HepG2 (cell line): Measurements from ENCODE around the gene MAMDC2. TPM values are rescaled to one million over a fixed set of nuclear protein-coding genes. Genes with fewer than 3 reads are reported as not detected.

Experiments used
- ATAC-seq: fragments of 200-7000 bp; cut with Tn5 transposase; 3 replicates; pipeline ENCODE4 v1.9.1; 2020; ENCODE audit warnings: mild to moderate bottlenecking, moderate library complexity
- BruUV-seq: library from RNA; stranded (reverse); fragments of 400-500 nt; replicated peaks from 2 replicates; lab custom pipeline; 2021; lab: Mats Ljungman, UMichigan
- CTCF ChIA-PET: fragments of 300-600 bp; formaldehyde crosslinking; extraction: SDS; loops from one replicate; lab custom pipeline; 2021; ENCODE audit warnings: low total read pairs, inconsistent platforms, low intra/inter-chr PET ratio; lab: Yijun Ruan, JAX
- POLR2A ChIA-PET: fragments of 350-600 bp; sonication (Branson Sonifier 250); formaldehyde crosslinking; loops from one replicate; lab custom pipeline; 2020; ENCODE audit warnings: antibody characterized with exemption, inconsistent platforms; lab: Yijun Ruan, JAX
- DNase-seq: peaks from one replicate; pipeline ENCODE4 v3.0.0-alpha.2; 2015; ENCODE audit warnings: low spot score
- FAIRE-seq: peaks from 3 replicates; lab custom pipeline; 2011; peaks lifted over from hg19 to GRCh38; lab: Jason Lieb, UNC
- H2AFZ ChIP-seq: one replicate; pipeline ENCODE4 v1.6.1; 2011; ENCODE audit warnings: low read length, inconsistent platforms
- H3K27ac ChIP-seq: fragments of 300-600 bp; 3 replicates; pipeline ENCODE4 v1.8.0; 2011; ENCODE audit warnings: mixed run types, mild to moderate bottlenecking, mixed read lengths, low read length, inconsistent platforms; ENCODE audit not compliant: insufficient read depth; ENCODE audit errors: extremely low read length
- H3K27me3 ChIP-seq, 2 experiments: fragments of 200-600 bp in 1 of 2; 2 replicates in 1 of 2; 3 replicates in 1 of 2; pipeline versions ENCODE4 v1.6.0 to v1.8.0; 2011; ENCODE audit warnings: low read length in 2 of 2, mild to moderate bottlenecking in 2 of 2, moderate library complexity in 2 of 2, inconsistent platforms in 1 of 2; ENCODE audit not compliant: insufficient read depth in 2 of 2, control insufficient read depth in 1 of 2
- H3K36me3 ChIP-seq, 2 experiments: fragments of 200-600 bp in 1 of 2; replicated peaks in 1 of 2; 2 replicates in 1 of 2; 3 replicates in 1 of 2; pipeline versions ENCODE4 v1.5.1 to v1.8.0; 2011; ENCODE audit warnings: low read length in 2 of 2, inconsistent platforms in 1 of 2; ENCODE audit not compliant: insufficient read depth in 2 of 2, control insufficient read depth in 1 of 2
- H3K4me1 ChIP-seq: 2 replicates; pipeline ENCODE4 v1.5.1; 2012; ENCODE audit warnings: low read length, inconsistent platforms; ENCODE audit not compliant: insufficient read depth
- H3K4me2 ChIP-seq: 2 replicates; pipeline ENCODE4 v1.6.0; 2011; ENCODE audit warnings: low read depth, low read length, inconsistent platforms
- H3K4me3 ChIP-seq, 3 experiments: fragments of 200-600 bp in 1 of 3; sonication (generic), shearing (Covaris generic) in 1 of 3; replicated peaks in 1 of 3; 2 replicates each; pipeline ENCODE4 v1.5.1; 2011 to 2016; ENCODE audit warnings: low read length in 3 of 3, inconsistent platforms in 2 of 3, low read depth in 2 of 3, mild to moderate bottlenecking in 2 of 3, control low read depth in 1 of 3, mixed read lengths in 1 of 3; ENCODE audit not compliant: insufficient read depth in 1 of 3
- H3K79me2 ChIP-seq: one replicate; pipeline ENCODE4 v1.6.1; 2011; ENCODE audit warnings: low read length, inconsistent platforms; ENCODE audit not compliant: insufficient read depth
- H3K9ac ChIP-seq: 2 replicates; pipeline ENCODE4 v1.6.0; 2011; ENCODE audit warnings: mild to moderate bottlenecking, low read depth, low read length, inconsistent platforms; ENCODE audit not compliant: insufficient read depth
- H3K9me3 ChIP-seq: 2 replicates; pipeline ENCODE4 v1.5.1; 2012; ENCODE audit warnings: mild to moderate bottlenecking, low read length
- H4K20me1 ChIP-seq: 2 replicates; pipeline ENCODE4 v1.6.0; 2011; ENCODE audit warnings: inconsistent platforms, mild to moderate bottlenecking, low read length, moderate library complexity; ENCODE audit not compliant: insufficient read depth
- ATF1 ChIP-seq: IDR thresholded peaks from 2 replicates; pipeline ENCODE4 v1.6.1; 2016; ENCODE audit warnings: mild to moderate bottlenecking, control low read depth
- ATF7 ChIP-seq, 2 experiments: fragments of 450-650 bp in 1 of 2; sonication (generic) in 1 of 2; formaldehyde crosslinking in 1 of 2; IDR thresholded peaks; 2 replicates each; pipeline versions ENCODE4 v1.4.0 to v1.6.1; 2016 to 2020; ENCODE audit warnings: antibody characterized with exemption in 1 of 2, mild to moderate bottlenecking in 1 of 2, missing genetic modification reagents in 1 of 2
- DPF2 ChIP-seq: sonication (generic); formaldehyde crosslinking; IDR thresholded peaks from 2 replicates; pipeline ENCODE4 v1.4.0; 2020; ENCODE audit warnings: mild to moderate bottlenecking, low read depth, missing genetic modification reagents, borderline replicate concordance
- FOXO4 ChIP-seq: sonication (generic); formaldehyde crosslinking; conservative IDR thresholded peaks from 2 replicates; pipeline ENCODE4 v1.8.1; 2023; ENCODE audit warnings: missing genetic modification reagents
- MTA3 ChIP-seq: sonication (generic); formaldehyde crosslinking; IDR thresholded peaks from 2 replicates; pipeline ENCODE4 v1.4.0; 2020; ENCODE audit warnings: missing genetic modification reagents
- RFX5 ChIP-seq: IDR thresholded peaks from 2 replicates; pipeline ENCODE4 v1.6.1; 2011; ENCODE audit warnings: low read depth, low read length, improper control_type of control experiment
- RXRB ChIP-seq: IDR thresholded peaks from 2 replicates; pipeline ENCODE4 v1.6.1; 2016; ENCODE audit warnings: borderline replicate concordance, missing genetic modification reagents, missing compliant biosample characterization
- ZNF574 ChIP-seq: sonication (generic); formaldehyde crosslinking; IDR thresholded peaks from 2 replicates; pipeline ENCODE4 v1.4.0; 2020; ENCODE audit warnings: missing genetic modification reagents
- ZNF710 ChIP-seq: sonication (generic); formaldehyde crosslinking; IDR thresholded peaks from 2 replicates; pipeline ENCODE4 v1.5.0; 2020; ENCODE audit warnings: mild to moderate bottlenecking, missing genetic modification reagents, borderline replicate concordance
- ZNF768 ChIP-seq: sonication (generic); formaldehyde crosslinking; IDR thresholded peaks from 2 replicates; pipeline ENCODE4 v1.4.0; 2020; ENCODE audit warnings: missing genetic modification reagents
- ZSCAN9 ChIP-seq: IDR thresholded peaks from 2 replicates; pipeline ENCODE4 v1.6.1; 2016; ENCODE audit warnings: borderline replicate concordance
- ZXDC ChIP-seq: sonication (generic); formaldehyde crosslinking; IDR thresholded peaks from 2 replicates; pipeline ENCODE4 v1.5.0; 2020; ENCODE audit warnings: mild to moderate bottlenecking, missing genetic modification reagents
- WGBS: methylation state at CpG from one replicate; pipeline ENCODE4 v1.1.6; 2017; ENCODE audit warnings: low lambda C conversion rate; 5-methylcytosine and 5-hydroxymethylcytosine counted together
- in situ Hi-C: cut with HindIII; loops from 2 replicates; pipeline ENCODE4 v1.10.0; 2017; ENCODE audit warnings: low pct_unique_long_range_greater_than_20kb; ENCODE audit not compliant: extremely low pct_ligation_motif_present
- intact Hi-C: fragments of 100-400 bp; cut with micrococcal nuclease; formaldehyde crosslinking; loops from one replicate; pipeline ENCODE4 v1.10.0; 2022; ENCODE audit not compliant: unreplicated experiment
- polyA plus RNA-seq, 8 experiments: library from polyadenylated mRNA; depleted of rRNA in 3 of 8; stranded (reverse) in 7 of 8; unstranded in 1 of 8; fragments of >200 nt; fragmentation: Illumina TruSeq in 4 of 8; extraction: Trizol in 4 of 8; gene quantifications; 2 replicates each; pipeline versions ENCODE4 v1.2.1 to v1.2.3, GENCODE V29; 2011 to 2016; ENCODE audit warnings: low read depth in 4 of 8, missing spikeins in 1 of 8, mixed read lengths in 1 of 8; ENCODE audit not compliant: insufficient read depth in 1 of 8
- total RNA-seq, 5 experiments: library from RNA; depleted of rRNA; stranded (reverse); fragments of >200 nt; fragmentation: Illumina TruSeq; extraction: Trizol; gene quantifications; 2 replicates each; pipeline ENCODE4 v1.2.3, GENCODE V29; 2016; ENCODE audit warnings: low read depth in 1 of 5

Gene MAMDC2
- total and polyA plus RNA-seq, 2 of the 13 experiments (the other 11 are each of a cell fraction or from before 2014, with no cell fraction given) = not detected

GRCh38 chr9:70160686-70161600 lies 117.3 kb downstream of the MAMDC2 start:
- no peaks in the 10 kb centered on the region for H4K20me1 ChIP-seq
- H3K4me3 ChIP-seq = no peak overlapping the region
- no peaks in the 10 kb centered on the region for H3K9me3 ChIP-seq
- ChIA-PET CTCF (no interaction called here), POLR2A (no interaction called here)
- in situ Hi-C loops (no loop called here), intact Hi-C loops (no loop called here)
- no peak overlapping the region for H3K4me2 ChIP-seq
- H3K27me3 ChIP-seq = no peaks in the 10 kb centered on the region
- no TSS peak for BruUV-seq
- WGBS = 62% methylated on average over 6 of the region's 6 CpGs
- no peak overlapping the region for H3K27ac ChIP-seq
- H2AFZ ChIP-seq = no peak overlapping the region
- DNase-seq (no peak), FAIRE-seq (no peak), ATAC-seq (no peak)
- no peak overlapping the region for H3K9ac ChIP-seq
- no peaks in the 10 kb centered on the region for H3K79me2 ChIP-seq
- H3K4me1 ChIP-seq = no peaks in the 10 kb centered on the region
- no peaks in the 10 kb centered on the region for H3K36me3 ChIP-seq
- TF ChIP-seq FOXO4 = no peak
- no peak for TF ChIP-seq RXRB (CRISPR knock-in tag)
- no peak for TF ChIP-seq ZSCAN9 (CRISPR knock-in tag)
- no peak for TF ChIP-seq ATF1 (CRISPR knock-in tag)
- TF ChIP-seq ZNF768 = no peak
- no peak for TF ChIP-seq RFX5
- no peak for TF ChIP-seq ZNF574
- TF ChIP-seq ATF7 (IDR thresholded peaks at IDR 0.05) = no peak
- no peak for TF ChIP-seq ATF7 (CRISPR knock-in tag; IDR thresholded peaks at IDR 0.05)
- no peak for TF ChIP-seq DPF2 (CRISPR knock-in tag)
- no peak for TF ChIP-seq MTA3 (CRISPR knock-in tag)
- no peak for TF ChIP-seq ZNF710 (CRISPR knock-in tag)
- no peak for TF ChIP-seq ZXDC (CRISPR knock-in tag)
